Hepatocyte (in vitro differentiated cells): ENCODE data around the gene VSIG10L2.

ENCODE experiments used
- EZH2 ChIP-seq: fragments of 200-600 bp; sonication (generic); IDR thresholded peaks from 2 replicates; pipeline ENCODE4 v1.6.1; 2016; ENCODE audit warnings: antibody characterized with exemption, mild to moderate bottlenecking, borderline replicate concordance
- TF ChIP-seq, protein P1 (sequence below): fragments of 200-600 bp; sonication (generic); IDR thresholded peaks from 2 replicates; pipeline ENCODE4 v1.5.1; 2016; ENCODE audit warnings: antibody characterized with exemption, mild to moderate bottlenecking; ENCODE audit not compliant: poor library complexity

GRCh38 chr11:125925804-125926203 is 20.0 kb upstream of the VSIG10L2 start:
- TF ChIP-seq, protein P1, sequence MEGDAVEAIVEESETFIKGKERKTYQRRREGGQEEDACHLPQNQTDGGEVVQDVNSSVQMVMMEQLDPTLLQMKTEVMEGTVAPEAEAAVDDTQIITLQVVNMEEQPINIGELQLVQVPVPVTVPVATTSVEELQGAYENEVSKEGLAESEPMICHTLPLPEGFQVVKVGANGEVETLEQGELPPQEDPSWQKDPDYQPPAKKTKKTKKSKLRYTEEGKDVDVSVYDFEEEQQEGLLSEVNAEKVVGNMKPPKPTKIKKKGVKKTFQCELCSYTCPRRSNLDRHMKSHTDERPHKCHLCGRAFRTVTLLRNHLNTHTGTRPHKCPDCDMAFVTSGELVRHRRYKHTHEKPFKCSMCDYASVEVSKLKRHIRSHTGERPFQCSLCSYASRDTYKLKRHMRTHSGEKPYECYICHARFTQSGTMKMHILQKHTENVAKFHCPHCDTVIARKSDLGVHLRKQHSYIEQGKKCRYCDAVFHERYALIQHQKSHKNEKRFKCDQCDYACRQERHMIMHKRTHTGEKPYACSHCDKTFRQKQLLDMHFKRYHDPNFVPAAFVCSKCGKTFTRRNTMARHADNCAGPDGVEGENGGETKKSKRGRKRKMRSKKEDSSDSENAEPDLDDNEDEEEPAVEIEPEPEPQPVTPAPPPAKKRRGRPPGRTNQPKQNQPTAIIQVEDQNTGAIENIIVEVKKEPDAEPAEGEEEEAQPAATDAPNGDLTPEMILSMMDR, result no peak
- no peak for TF ChIP-seq EZH2
